SU-DHL-6 (cell line): ENCODE measurements around the gene CRIM1.

Experiments
- CTCF ChIP-seq: fragments of 200-600 bp; sonication (generic); IDR thresholded peaks from one replicate; pipeline ENCODE4 v1.5.1; 2017; ENCODE audit warnings: antibody characterized with exemption, mild to moderate bottlenecking, low read length, moderate library complexity; ENCODE audit not compliant: insufficient read depth, poor library complexity, severe bottlenecking
- EZH2phosphoT487 ChIP-seq: fragments of 200-600 bp; sonication (generic), shearing (Covaris generic); conservative IDR thresholded peaks from 2 replicates; pipeline ENCODE4 v1.6.1; 2018; ENCODE audit warnings: mild to moderate bottlenecking, antibody characterized with exemption, low read length, moderate library complexity, mixed read lengths

- TF ChIP-seq CTCF (no peak), EZH2phosphoT487 (no peak)
Observed at GRCh38 chr2:36420569-36421181, 65.1 kb downstream of the CRIM1 start.
